GM18520 (cell line): ENCODE measurements around the gene SIM1.

Source experiments
- ATAC-seq: cut with Tn5 transposase; IDR thresholded peaks from one replicate; pipeline ENCODE4 v1.9.1; 2021; ENCODE audit not compliant: unreplicated experiment

Gene SIM1

GRCh38 chr6:100456908-100457235 lies 7.8 kb downstream of the SIM1 start:
- no peak for ATAC-seq

GRCh38 chr6:100456141-100456907 lies 8.4 kb downstream of the SIM1 start:
- no peak for ATAC-seq

GRCh38 chr6:100455230-100456124 lies 9.2 kb downstream of the SIM1 start:
- ATAC-seq: no peak

GRCh38 chr6:100454551-100455229 lies 10.0 kb downstream of the SIM1 start:
- ATAC-seq: no peak

GRCh38 chr6:100453701-100454521 lies 10.8 kb downstream of the SIM1 start:
- ATAC-seq: no peak

GRCh38 chr6:100452998-100453397 lies 11.7 kb downstream of the SIM1 start:
- ATAC-seq: no peak

- ATAC-seq: no peak
Measured at GRCh38 chr6:100451577-100451976, 13.1 kb downstream of the SIM1 start.

- no peak for ATAC-seq
Measured at GRCh38 chr6:100449239-100449691, 15.5 kb downstream of the SIM1 start.

GRCh38 chr6:100447900-100448748 lies 16.6 kb downstream of the SIM1 start:
- no peak for ATAC-seq

- ATAC-seq: no peak
Measured at GRCh38 chr6:100447081-100447899, 17.4 kb downstream of the SIM1 start.

GRCh38 chr6:100446115-100447080 lies 18.3 kb downstream of the SIM1 start:
- no peak for ATAC-seq

- no peak for ATAC-seq
Measured at GRCh38 chr6:100445512-100445911, 19.2 kb downstream of the SIM1 start.

GRCh38 chr6:100440935-100441334 lies 23.8 kb downstream of the SIM1 start:
- ATAC-seq: no peak

- ATAC-seq: no peak
Measured at GRCh38 chr6:100435299-100435698, 29.4 kb downstream of the SIM1 start.

GRCh38 chr6:100433726-100434435 lies 30.8 kb downstream of the SIM1 start:
- no peak for ATAC-seq

- no peak for ATAC-seq
Measured at GRCh38 chr6:100432136-100432535, 32.6 kb downstream of the SIM1 start.

GRCh38 chr6:100430962-100431361 lies 33.8 kb downstream of the SIM1 start:
- ATAC-seq: no peak
